Measurements from ENCODE around the gene MAP10. TPM values are rescaled to one million over a fixed set of nuclear protein-coding genes. Genes with fewer than 3 reads are reported as not detected.

MAP10 gene
- total and polyA plus RNA-seq, 2 experiments from 2014 or later: 2.9 to 3.3 TPM

DNA sequence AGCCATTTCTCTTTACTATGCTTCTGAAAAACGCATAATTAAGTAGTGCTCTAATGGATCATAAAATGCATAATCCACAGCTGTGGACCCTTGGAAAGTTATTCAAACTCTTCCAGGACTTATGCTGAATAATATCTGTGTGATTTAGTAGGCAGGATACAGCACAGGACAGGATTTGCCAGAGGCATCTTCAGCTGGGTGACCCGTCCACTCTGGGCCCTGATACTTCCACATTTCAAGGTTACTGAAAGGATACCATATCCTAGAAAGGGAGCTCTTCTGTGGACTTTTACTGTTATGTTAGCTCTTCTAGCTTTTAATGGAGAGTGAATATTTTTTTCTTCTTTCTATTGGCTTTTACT lies 49.6 kb downstream of the MAP10 start:
- Histone ChIP-seq H3K27ac (ENCODE audit: low read depth) (no peak overlapping the region), H4K20me1 (replicated peaks; ENCODE audit: insufficient read depth) (no peaks in the 10 kb centered on the region), H3K36me3 (ENCODE audit: insufficient read depth) (no peaks in the 10 kb centered on the region), H3K27me3 (ENCODE audit: insufficient read depth) (no peaks in the 10 kb centered on the region), H3F3A (replicated peaks; ENCODE audit: low read depth) (no peaks in the 10 kb centered on the region), H3K4me2 (no peak overlapping the region), H3K79me2 (replicated peaks; ENCODE audit: insufficient read depth) (no peaks in the 10 kb centered on the region), H2AFZ (no peak overlapping the region), H3K4me3 (no peak overlapping the region), H3K9me2 (ENCODE audit: insufficient read depth) (no peaks in the 10 kb centered on the region), H3K4me1 (ENCODE audit: insufficient read depth) (no peaks in the 10 kb centered on the region)
- TF ChIP-seq STAT1 (IDR thresholded peaks at IDR 0.05; ENCODE audit: unreplicated experiment) (no peak), EZH2 (IDR thresholded peaks at IDR 0.05; ENCODE audit: low read depth, unreplicated experiment) (no peak), NANOG (IDR thresholded peaks at IDR 0.05; ENCODE audit: borderline replicate concordance) (no peak), ZNF114 (CRISPR knock-in tag; IDR thresholded peaks at IDR 0.05) (no peak), EZH2phosphoT487 (IDR thresholded peaks at IDR 0.05; ENCODE audit: unreplicated experiment) (no peak), CREB1 (CRISPR knock-in tag; IDR thresholded peaks at IDR 0.05; ENCODE audit: low read depth) (no peak), ZNF331 (CRISPR knock-in tag; IDR thresholded peaks at IDR 0.05; ENCODE audit: low read depth) (no peak), POLR2AphosphoS5 (IDR thresholded peaks at IDR 0.05; ENCODE audit: low read depth) (no peak), JUNB (IDR thresholded peaks at IDR 0.05; ENCODE audit: unreplicated experiment) (no peak)
- TF ChIP-seq, protein P1, sequence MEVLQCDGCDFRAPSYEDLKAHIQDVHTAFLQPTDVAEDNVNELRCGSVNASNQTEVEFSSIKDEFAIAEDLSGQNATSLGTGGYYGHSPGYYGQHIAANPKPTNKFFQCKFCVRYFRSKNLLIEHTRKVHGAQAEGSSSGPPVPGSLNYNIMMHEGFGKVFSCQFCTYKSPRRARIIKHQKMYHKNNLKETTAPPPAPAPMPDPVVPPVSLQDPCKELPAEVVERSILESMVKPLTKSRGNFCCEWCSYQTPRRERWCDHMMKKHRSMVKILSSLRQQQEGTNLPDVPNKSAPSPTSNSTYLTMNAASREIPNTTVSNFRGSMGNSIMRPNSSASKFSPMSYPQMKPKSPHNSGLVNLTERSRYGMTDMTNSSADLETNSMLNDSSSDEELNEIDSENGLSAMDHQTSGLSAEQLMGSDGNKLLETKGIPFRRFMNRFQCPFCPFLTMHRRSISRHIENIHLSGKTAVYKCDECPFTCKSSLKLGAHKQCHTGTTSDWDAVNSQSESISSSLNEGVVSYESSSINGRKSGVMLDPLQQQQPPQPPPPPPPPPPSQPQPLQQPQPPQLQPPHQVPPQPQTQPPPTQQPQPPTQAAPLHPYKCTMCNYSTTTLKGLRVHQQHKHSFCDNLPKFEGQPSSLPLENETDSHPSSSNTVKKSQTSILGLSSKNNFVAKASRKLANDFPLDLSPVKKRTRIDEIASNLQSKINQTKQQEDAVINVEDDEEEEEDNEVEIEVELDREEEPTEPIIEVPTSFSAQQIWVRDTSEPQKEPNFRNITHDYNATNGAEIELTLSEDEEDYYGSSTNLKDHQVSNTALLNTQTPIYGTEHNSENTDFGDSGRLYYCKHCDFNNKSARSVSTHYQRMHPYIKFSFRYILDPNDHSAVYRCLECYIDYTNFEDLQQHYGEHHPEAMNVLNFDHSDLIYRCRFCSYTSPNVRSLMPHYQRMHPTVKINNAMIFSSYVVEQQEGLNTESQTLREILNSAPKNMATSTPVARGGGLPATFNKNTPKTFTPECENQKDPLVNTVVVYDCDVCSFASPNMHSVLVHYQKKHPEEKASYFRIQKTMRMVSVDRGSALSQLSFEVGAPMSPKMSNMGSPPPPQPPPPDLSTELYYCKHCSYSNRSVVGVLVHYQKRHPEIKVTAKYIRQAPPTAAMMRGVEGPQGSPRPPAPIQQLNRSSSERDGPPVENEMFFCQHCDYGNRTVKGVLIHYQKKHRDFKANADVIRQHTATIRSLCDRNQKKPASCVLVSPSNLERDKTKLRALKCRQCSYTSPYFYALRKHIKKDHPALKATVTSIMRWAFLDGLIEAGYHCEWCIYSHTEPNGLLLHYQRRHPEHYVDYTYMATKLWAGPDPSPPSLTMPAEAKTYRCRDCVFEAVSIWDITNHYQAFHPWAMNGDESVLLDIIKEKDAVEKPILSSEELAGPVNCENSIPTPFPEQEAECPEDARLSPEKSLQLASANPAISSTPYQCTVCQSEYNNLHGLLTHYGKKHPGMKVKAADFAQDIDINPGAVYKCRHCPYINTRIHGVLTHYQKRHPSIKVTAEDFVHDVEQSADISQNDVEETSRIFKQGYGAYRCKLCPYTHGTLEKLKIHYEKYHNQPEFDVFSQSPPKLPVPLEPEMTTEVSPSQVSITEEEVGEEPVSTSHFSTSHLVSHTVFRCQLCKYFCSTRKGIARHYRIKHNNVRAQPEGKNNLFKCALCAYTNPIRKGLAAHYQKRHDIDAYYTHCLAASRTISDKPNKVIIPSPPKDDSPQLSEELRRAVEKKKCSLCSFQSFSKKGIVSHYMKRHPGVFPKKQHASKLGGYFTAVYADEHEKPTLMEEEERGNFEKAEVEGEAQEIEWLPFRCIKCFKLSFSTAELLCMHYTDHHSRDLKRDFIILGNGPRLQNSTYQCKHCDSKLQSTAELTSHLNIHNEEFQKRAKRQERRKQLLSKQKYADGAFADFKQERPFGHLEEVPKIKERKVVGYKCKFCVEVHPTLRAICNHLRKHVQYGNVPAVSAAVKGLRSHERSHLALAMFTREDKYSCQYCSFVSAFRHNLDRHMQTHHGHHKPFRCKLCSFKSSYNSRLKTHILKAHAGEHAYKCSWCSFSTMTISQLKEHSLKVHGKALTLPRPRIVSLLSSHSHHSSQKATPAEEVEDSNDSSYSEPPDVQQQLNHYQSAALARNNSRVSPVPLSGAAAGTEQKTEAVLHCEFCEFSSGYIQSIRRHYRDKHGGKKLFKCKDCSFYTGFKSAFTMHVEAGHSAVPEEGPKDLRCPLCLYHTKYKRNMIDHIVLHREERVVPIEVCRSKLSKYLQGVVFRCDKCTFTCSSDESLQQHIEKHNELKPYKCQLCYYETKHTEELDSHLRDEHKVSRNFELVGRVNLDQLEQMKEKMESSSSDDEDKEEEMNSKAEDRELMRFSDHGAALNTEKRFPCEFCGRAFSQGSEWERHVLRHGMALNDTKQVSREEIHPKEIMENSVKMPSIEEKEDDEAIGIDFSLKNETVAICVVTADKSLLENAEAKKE (CRISPR knock-in tag; IDR thresholded peaks at IDR 0.05): no peak
- TF ChIP-seq, protein P2, sequence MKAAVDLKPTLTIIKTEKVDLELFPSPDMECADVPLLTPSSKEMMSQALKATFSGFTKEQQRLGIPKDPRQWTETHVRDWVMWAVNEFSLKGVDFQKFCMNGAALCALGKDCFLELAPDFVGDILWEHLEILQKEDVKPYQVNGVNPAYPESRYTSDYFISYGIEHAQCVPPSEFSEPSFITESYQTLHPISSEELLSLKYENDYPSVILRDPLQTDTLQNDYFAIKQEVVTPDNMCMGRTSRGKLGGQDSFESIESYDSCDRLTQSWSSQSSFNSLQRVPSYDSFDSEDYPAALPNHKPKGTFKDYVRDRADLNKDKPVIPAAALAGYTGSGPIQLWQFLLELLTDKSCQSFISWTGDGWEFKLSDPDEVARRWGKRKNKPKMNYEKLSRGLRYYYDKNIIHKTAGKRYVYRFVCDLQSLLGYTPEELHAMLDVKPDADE (IDR thresholded peaks at IDR 0.05): no peak
- TF ChIP-seq, protein P3, sequence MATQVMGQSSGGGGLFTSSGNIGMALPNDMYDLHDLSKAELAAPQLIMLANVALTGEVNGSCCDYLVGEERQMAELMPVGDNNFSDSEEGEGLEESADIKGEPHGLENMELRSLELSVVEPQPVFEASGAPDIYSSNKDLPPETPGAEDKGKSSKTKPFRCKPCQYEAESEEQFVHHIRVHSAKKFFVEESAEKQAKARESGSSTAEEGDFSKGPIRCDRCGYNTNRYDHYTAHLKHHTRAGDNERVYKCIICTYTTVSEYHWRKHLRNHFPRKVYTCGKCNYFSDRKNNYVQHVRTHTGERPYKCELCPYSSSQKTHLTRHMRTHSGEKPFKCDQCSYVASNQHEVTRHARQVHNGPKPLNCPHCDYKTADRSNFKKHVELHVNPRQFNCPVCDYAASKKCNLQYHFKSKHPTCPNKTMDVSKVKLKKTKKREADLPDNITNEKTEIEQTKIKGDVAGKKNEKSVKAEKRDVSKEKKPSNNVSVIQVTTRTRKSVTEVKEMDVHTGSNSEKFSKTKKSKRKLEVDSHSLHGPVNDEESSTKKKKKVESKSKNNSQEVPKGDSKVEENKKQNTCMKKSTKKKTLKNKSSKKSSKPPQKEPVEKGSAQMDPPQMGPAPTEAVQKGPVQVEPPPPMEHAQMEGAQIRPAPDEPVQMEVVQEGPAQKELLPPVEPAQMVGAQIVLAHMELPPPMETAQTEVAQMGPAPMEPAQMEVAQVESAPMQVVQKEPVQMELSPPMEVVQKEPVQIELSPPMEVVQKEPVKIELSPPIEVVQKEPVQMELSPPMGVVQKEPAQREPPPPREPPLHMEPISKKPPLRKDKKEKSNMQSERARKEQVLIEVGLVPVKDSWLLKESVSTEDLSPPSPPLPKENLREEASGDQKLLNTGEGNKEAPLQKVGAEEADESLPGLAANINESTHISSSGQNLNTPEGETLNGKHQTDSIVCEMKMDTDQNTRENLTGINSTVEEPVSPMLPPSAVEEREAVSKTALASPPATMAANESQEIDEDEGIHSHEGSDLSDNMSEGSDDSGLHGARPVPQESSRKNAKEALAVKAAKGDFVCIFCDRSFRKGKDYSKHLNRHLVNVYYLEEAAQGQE (IDR thresholded peaks at IDR 0.05; ENCODE audit: unreplicated experiment): no peak
- TF ChIP-seq, protein P4, sequence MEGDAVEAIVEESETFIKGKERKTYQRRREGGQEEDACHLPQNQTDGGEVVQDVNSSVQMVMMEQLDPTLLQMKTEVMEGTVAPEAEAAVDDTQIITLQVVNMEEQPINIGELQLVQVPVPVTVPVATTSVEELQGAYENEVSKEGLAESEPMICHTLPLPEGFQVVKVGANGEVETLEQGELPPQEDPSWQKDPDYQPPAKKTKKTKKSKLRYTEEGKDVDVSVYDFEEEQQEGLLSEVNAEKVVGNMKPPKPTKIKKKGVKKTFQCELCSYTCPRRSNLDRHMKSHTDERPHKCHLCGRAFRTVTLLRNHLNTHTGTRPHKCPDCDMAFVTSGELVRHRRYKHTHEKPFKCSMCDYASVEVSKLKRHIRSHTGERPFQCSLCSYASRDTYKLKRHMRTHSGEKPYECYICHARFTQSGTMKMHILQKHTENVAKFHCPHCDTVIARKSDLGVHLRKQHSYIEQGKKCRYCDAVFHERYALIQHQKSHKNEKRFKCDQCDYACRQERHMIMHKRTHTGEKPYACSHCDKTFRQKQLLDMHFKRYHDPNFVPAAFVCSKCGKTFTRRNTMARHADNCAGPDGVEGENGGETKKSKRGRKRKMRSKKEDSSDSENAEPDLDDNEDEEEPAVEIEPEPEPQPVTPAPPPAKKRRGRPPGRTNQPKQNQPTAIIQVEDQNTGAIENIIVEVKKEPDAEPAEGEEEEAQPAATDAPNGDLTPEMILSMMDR (conservative IDR thresholded peaks at IDR 0.05; ENCODE audit: low read depth in 2 of 2): no peak
- Mint-ChIP-seq H3K4me1 (no peaks in the 10 kb centered on the region), H3K27me3 (ENCODE audit: insufficient read depth, low read depth, poor library complexity) (peaks cover 2% of the 10 kb centered on the region), H3K27ac (no peak overlapping the region), H3K36me3 (ENCODE audit: low read depth) (no peaks in the 10 kb centered on the region), H3K9me3 (no peaks in the 10 kb centered on the region), H3K4me3 (no peak overlapping the region)
- ATAC-seq (no peak), DNase-seq (ENCODE audit: low spot score) (no peak)

Data from GM23338 (cell line).